ENCODE data around the gene INSIG2. TPM values are rescaled to one million over a fixed set of nuclear protein-coding genes. Genes with fewer than 3 reads are reported as not detected.

Gene INSIG2
- polyA plus RNA-seq, 1 of the 3 experiments (the other 2 are of a cell fraction), result 8.7 TPM

DNA sequence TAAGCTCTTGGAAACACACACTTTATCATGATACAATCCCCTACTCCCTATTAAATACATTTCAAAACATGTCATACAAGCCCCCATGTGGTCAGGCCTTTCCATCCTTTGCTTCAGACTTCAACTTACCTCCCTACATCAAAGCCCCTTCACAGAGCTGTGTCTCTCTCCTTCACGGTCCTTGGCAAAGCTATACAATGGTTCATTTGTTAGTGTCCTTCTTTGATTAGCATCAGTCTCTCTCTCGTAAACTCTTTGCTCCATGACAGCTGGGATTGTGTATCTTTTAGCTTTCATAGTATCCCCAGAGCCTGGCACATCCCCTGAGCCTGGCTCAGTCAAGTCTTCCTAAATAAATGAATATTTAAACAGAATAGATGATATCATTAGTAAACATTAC, 25.6 kb upstream of the INSIG2 start:
- Histone ChIP-seq H3K9me3 (no peaks in the 10 kb centered on the region), H3K9me2 (no peaks in the 10 kb centered on the region), H4K20me1 (ENCODE audit: insufficient read depth) (no peaks in the 10 kb centered on the region), H3K4me3 (ENCODE audit: low read depth in 2 of 2, low read length in 1 of 2) (no peak overlapping the region), H3K4me2 (no peak overlapping the region), H2AFZ (ENCODE audit: low read depth) (no peak overlapping the region), H3F3A (replicated peaks; ENCODE audit: insufficient read depth) (no peaks in the 10 kb centered on the region), H3K9ac (no peak overlapping the region), H3K36me3 (replicated peaks in 1 of 2; ENCODE audit: control insufficient read depth in 1 of 2, insufficient read depth in 2 of 2, low read length in 1 of 2) (no peaks in the 10 kb centered on the region), H3K27ac (ENCODE audit: low read depth in 2 of 2, low read length in 1 of 2) (no peak overlapping the region), H3K4me1 (ENCODE audit: control insufficient read depth in 1 of 2, insufficient read depth in 2 of 2, low read depth in 1 of 2, low read length in 1 of 2) (no peaks in the 10 kb centered on the region; a peak in 1 of 4 replicates), H3K79me2 (ENCODE audit: insufficient read depth) (no peaks in the 10 kb centered on the region), H3K27me3 (ENCODE audit: insufficient read depth) (peaks cover 5% of the 10 kb centered on the region; the same call in 1 of the 2 replicates)
- ChIA-PET CTCF (interaction anchor here (0.7 to 5.7 kb wide), 6 partner anchors 12 to 39 kb away, joined by 3 to 32 read pairs (median 3); no protein-coding TSS in a partner anchor), POLR2A (no interaction called here)
- 25% methylated on average over 2 of the region's 2 CpGs for WGBS (ENCODE audit: low lambda C conversion rate)
- TF ChIP-seq RXRA (IDR thresholded peaks at IDR 0.05; ENCODE audit: borderline replicate concordance, low read depth), result no peak
- TF ChIP-seq CHD2 (IDR thresholded peaks at IDR 0.05; ENCODE audit: low read length, partially characterized antibody), result no peak
- no peak for TF ChIP-seq FOXJ3 (CRISPR knock-in tag; IDR thresholded peaks at IDR 0.05)
- TF ChIP-seq, protein P1, sequence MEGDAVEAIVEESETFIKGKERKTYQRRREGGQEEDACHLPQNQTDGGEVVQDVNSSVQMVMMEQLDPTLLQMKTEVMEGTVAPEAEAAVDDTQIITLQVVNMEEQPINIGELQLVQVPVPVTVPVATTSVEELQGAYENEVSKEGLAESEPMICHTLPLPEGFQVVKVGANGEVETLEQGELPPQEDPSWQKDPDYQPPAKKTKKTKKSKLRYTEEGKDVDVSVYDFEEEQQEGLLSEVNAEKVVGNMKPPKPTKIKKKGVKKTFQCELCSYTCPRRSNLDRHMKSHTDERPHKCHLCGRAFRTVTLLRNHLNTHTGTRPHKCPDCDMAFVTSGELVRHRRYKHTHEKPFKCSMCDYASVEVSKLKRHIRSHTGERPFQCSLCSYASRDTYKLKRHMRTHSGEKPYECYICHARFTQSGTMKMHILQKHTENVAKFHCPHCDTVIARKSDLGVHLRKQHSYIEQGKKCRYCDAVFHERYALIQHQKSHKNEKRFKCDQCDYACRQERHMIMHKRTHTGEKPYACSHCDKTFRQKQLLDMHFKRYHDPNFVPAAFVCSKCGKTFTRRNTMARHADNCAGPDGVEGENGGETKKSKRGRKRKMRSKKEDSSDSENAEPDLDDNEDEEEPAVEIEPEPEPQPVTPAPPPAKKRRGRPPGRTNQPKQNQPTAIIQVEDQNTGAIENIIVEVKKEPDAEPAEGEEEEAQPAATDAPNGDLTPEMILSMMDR (IDR thresholded peaks at IDR 0.05), result no peak
- no peak for TF ChIP-seq GABPA (IDR thresholded peaks at IDR 0.05; ENCODE audit: low read depth)
- TF ChIP-seq YY1 (IDR thresholded peaks at IDR 0.05; ENCODE audit: low read depth), result no peak
- no peak for DNase-seq

DNA sequence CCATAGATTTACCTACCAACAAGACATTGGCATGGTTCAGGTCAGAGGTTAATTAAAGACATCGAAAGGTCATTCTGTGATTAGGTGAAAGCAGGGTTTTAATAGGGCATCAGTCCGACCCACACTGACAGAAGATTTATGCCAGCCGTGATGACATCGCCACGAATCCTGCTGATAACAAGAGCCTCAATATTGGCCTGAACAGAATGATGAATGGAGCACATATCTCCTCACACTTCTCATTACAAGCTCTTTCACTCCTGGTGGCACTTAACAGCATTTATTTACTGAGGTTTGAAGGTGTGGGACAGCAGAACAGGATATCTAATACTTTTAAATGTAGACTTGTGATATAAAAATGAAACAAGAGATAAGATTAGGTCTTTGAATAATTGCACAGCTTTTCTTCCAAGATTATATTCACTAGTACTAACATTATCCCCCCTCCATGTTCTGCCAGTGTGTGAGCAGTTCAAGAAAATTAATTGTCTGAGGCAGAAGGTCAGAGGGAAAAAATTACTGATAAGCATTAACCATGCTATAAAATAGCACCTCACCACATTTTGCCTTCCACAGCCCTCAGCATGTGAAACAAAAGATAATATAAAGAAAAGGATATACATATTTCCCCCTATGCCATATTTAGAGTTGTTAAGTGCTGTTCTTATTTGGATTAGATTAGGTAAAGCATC, 23.1 kb upstream of the INSIG2 start:
- CTCF ChIA-PET, result interaction anchor here (0.8 to 2.0 kb wide), 3 partner anchors 14 to 33 kb away, joined by 3 to 7 read pairs (median 3); no protein-coding TSS in a partner anchor
- Histone ChIP-seq H3F3A (replicated peaks; ENCODE audit: insufficient read depth) (no peaks in the 10 kb centered on the region), H3K9ac (no peak overlapping the region), H3K36me3 (replicated peaks in 1 of 2; ENCODE audit: control insufficient read depth in 1 of 2, insufficient read depth in 2 of 2, low read length in 1 of 2) (no peaks in the 10 kb centered on the region), H3K9me3 (no peaks in the 10 kb centered on the region), H3K4me3 (ENCODE audit: low read depth in 2 of 2, low read length in 1 of 2) (no peak overlapping the region), H3K27me3 (ENCODE audit: insufficient read depth) (peaks cover 5% of the 10 kb centered on the region; the same call in 1 of the 2 replicates), H3K27ac (ENCODE audit: low read depth in 2 of 2, low read length in 1 of 2) (no peak overlapping the region), H4K20me1 (ENCODE audit: insufficient read depth) (no peaks in the 10 kb centered on the region), H3K79me2 (ENCODE audit: insufficient read depth) (no peaks in the 10 kb centered on the region), H3K9me2 (no peaks in the 10 kb centered on the region), H3K4me2 (no peak overlapping the region), H3K4me1 (ENCODE audit: control insufficient read depth in 1 of 2, insufficient read depth in 2 of 2, low read depth in 1 of 2, low read length in 1 of 2) (no peaks in the 10 kb centered on the region; a peak in 1 of 4 replicates), H2AFZ (ENCODE audit: low read depth) (no peak overlapping the region)
- 47% methylated on average over 5 of the region's 5 CpGs for WGBS (ENCODE audit: low lambda C conversion rate)
- POLR2A ChIA-PET, result no interaction called here
- TF ChIP-seq FOSL2 (IDR thresholded peaks at IDR 0.05; ENCODE audit: borderline replicate concordance, low read depth), result no peak
- no peak for TF ChIP-seq MEF2A (IDR thresholded peaks at IDR 0.05; ENCODE audit: borderline replicate concordance, low read depth)
- no peak for TF ChIP-seq TEAD4 (IDR thresholded peaks at IDR 0.05; ENCODE audit: borderline replicate concordance, insufficient read depth)
- no peak for TF ChIP-seq CHD2 (IDR thresholded peaks at IDR 0.05; ENCODE audit: low read length, partially characterized antibody)
- no peak for TF ChIP-seq FOXJ3 (CRISPR knock-in tag; IDR thresholded peaks at IDR 0.05)
- TF ChIP-seq, protein P2, sequence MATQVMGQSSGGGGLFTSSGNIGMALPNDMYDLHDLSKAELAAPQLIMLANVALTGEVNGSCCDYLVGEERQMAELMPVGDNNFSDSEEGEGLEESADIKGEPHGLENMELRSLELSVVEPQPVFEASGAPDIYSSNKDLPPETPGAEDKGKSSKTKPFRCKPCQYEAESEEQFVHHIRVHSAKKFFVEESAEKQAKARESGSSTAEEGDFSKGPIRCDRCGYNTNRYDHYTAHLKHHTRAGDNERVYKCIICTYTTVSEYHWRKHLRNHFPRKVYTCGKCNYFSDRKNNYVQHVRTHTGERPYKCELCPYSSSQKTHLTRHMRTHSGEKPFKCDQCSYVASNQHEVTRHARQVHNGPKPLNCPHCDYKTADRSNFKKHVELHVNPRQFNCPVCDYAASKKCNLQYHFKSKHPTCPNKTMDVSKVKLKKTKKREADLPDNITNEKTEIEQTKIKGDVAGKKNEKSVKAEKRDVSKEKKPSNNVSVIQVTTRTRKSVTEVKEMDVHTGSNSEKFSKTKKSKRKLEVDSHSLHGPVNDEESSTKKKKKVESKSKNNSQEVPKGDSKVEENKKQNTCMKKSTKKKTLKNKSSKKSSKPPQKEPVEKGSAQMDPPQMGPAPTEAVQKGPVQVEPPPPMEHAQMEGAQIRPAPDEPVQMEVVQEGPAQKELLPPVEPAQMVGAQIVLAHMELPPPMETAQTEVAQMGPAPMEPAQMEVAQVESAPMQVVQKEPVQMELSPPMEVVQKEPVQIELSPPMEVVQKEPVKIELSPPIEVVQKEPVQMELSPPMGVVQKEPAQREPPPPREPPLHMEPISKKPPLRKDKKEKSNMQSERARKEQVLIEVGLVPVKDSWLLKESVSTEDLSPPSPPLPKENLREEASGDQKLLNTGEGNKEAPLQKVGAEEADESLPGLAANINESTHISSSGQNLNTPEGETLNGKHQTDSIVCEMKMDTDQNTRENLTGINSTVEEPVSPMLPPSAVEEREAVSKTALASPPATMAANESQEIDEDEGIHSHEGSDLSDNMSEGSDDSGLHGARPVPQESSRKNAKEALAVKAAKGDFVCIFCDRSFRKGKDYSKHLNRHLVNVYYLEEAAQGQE (IDR thresholded peaks at IDR 0.05; ENCODE audit: low read depth, low read length), result no peak
- no peak for TF ChIP-seq YY1 (IDR thresholded peaks at IDR 0.05; ENCODE audit: low read depth)
- DNase-seq, result no peak
